ENCODE data around the gene IL34. TPM values are rescaled to one million over a fixed set of nuclear protein-coding genes. Genes with fewer than 3 reads are reported as not detected.

IL34 gene
- total RNA-seq, 2 experiments from 2014 or later = not detected

DNA sequence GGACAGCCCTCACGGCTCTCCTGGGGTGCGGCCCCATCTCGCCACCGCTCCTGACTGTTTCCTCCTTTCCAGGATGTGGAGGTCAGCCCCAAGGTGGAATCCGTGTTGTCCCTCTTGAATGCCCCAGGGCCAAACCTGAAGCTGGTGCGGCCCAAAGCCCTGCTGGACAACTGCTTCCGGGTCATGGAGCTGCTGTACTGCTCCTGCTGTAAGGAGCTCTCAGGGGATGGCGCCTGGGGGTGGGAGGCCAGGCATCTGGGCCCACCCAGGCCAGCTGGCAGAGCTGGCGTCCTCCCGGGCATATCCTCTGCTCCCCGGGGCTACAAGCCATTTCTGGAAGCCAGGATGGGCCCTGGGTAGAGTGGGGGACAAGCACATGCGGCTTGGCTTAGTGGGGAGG lies 13.2 kb downstream of the IL34 start:
- no TSS peak for BruUV-seq (replicated peaks)
- ChIA-PET CTCF (ENCODE audit: unreplicated experiment) (no interaction called here), POLR2A (no interaction called here)
- Histone ChIP-seq H3K4me2 (ENCODE audit: low read length) (no peak overlapping the region), H2AFZ (ENCODE audit: low read length) (no peak overlapping the region), H3K27ac (ENCODE audit: low read depth, low read length, poor library complexity, severe bottlenecking) (no peak overlapping the region), H3K4me1 (ENCODE audit: insufficient read depth, low read length, poor library complexity, severe bottlenecking) (no peaks in the 10 kb centered on the region), H3K4me3 (ENCODE audit: low read depth, low read length, poor library complexity, severe bottlenecking) (no peak overlapping the region), H3K9me3 (ENCODE audit: low read length) (no peaks in the 10 kb centered on the region), H3K9me2 (ENCODE audit: insufficient read depth, low read length) (no peaks in the 10 kb centered on the region), H3K79me2 (ENCODE audit: insufficient read depth, low read depth, low read length) (no peaks in the 10 kb centered on the region), H4K20me1 (ENCODE audit: insufficient read depth, low read length) (no peaks in the 10 kb centered on the region), H3K36me3 (ENCODE audit: insufficient read depth, low read length) (no peaks in the 10 kb centered on the region)
- intact Hi-C loops (cut with micrococcal nuclease; ENCODE audit: unreplicated experiment) = no loop called here
- no peak for DNase-seq (ENCODE audit: low spot score)
- TF ChIP-seq, protein P1, sequence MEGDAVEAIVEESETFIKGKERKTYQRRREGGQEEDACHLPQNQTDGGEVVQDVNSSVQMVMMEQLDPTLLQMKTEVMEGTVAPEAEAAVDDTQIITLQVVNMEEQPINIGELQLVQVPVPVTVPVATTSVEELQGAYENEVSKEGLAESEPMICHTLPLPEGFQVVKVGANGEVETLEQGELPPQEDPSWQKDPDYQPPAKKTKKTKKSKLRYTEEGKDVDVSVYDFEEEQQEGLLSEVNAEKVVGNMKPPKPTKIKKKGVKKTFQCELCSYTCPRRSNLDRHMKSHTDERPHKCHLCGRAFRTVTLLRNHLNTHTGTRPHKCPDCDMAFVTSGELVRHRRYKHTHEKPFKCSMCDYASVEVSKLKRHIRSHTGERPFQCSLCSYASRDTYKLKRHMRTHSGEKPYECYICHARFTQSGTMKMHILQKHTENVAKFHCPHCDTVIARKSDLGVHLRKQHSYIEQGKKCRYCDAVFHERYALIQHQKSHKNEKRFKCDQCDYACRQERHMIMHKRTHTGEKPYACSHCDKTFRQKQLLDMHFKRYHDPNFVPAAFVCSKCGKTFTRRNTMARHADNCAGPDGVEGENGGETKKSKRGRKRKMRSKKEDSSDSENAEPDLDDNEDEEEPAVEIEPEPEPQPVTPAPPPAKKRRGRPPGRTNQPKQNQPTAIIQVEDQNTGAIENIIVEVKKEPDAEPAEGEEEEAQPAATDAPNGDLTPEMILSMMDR (conservative IDR thresholded peaks at IDR 0.05; ENCODE audit: low read length) = no peak
- no peak for TF ChIP-seq EZH2phosphoT487 (IDR thresholded peaks at IDR 0.05; ENCODE audit: borderline replicate concordance, low read depth, low read length)

DNA sequence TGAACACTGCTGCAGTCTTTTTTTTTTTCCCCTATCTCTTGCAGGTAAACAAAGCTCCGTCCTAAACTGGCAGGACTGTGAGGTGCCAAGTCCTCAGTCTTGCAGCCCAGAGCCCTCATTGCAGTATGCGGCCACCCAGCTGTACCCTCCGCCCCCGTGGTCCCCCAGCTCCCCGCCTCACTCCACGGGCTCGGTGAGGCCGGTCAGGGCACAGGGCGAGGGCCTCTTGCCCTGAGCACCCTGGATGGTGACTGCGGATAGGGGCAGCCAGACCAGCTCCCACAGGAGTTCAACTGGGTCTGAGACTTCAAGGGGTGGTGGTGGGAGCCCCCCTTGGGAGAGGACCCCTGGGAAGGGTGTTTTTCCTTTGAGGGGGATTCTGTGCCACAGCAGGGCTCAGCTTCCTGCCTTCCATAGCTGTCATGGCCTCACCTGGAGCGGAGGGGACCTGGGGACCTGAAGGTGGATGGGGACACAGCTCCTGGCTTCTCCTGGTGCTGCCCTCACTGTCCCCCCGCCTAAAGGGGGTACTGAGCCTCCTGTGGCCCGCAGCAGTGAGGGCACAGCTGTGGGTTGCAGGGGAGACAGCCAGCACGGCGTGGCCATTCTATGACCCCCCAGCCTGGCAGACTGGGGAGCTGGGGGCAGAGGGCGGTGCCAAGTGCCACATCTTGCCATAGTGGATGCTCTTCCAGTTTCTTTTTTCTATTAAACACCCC lies 13.8 kb downstream of the IL34 start:
- DNase-seq (ENCODE audit: low spot score) = no peak
- intact Hi-C loops (cut with micrococcal nuclease; ENCODE audit: unreplicated experiment) = no loop called here
- no peaks in the 10 kb centered on the region for H4K20me1 ChIP-seq (ENCODE audit: insufficient read depth, low read length)
- CTCF ChIA-PET (ENCODE audit: unreplicated experiment) = no interaction called here
- H3K4me2 ChIP-seq (ENCODE audit: low read length) = no peak overlapping the region
- no peak overlapping the region for H3K27ac ChIP-seq (ENCODE audit: low read depth, low read length, poor library complexity, severe bottlenecking)
- H3K9me2 ChIP-seq (ENCODE audit: insufficient read depth, low read length) = no peaks in the 10 kb centered on the region
- no peak overlapping the region for H3K4me3 ChIP-seq (ENCODE audit: low read depth, low read length, poor library complexity, severe bottlenecking)
- no peaks in the 10 kb centered on the region for H3K79me2 ChIP-seq (ENCODE audit: insufficient read depth, low read depth, low read length)
- POLR2A ChIA-PET = no interaction called here
- H3K36me3 ChIP-seq (ENCODE audit: insufficient read depth, low read length) = no peaks in the 10 kb centered on the region
- no peak for TF ChIP-seq EZH2phosphoT487 (IDR thresholded peaks at IDR 0.05; ENCODE audit: borderline replicate concordance, low read depth, low read length)
- TF ChIP-seq, protein P1 (conservative IDR thresholded peaks at IDR 0.05; ENCODE audit: low read length) = no peak
- no TSS peak for BruUV-seq (replicated peaks)
- no peaks in the 10 kb centered on the region for H3K4me1 ChIP-seq (ENCODE audit: insufficient read depth, low read length, poor library complexity, severe bottlenecking)
- no peaks in the 10 kb centered on the region for H3K9me3 ChIP-seq (ENCODE audit: low read length)
- no peak overlapping the region for H2AFZ ChIP-seq (ENCODE audit: low read length)

DNA sequence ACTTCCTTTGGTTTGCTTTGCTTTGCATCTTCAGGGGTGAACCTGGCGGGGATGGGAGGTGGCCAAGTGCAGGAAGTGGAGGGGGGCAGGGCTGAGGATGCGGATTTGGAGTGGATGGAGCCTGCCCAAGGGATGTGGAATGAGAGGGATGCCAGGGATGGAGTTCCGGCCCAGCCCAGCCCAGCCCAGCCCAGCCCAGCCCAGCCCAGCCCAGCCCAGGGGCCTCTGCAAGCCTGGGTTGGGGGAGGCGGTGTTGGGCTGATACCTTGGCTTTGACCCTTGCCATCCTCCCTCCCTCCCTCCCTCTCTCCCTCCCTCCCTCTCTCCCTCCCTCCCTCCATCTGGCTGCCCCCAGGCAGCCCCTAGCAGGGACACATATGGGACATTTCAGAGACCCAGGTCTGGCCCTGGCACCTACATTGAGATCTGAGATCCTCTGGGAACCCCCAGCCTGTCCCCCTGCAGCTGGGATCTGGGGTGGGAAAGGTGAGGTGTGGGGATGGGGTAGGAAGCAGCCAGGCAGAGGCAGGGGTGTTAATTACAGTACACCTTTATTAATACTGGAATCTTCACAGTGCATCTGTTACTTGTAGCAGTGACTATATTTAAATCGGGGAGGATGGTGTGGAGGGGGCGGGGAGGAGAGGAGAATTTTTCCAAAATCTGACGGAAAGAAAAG lies 14.5 kb downstream of the IL34 start:
- Histone ChIP-seq H3K4me2 (ENCODE audit: low read length) (no peak overlapping the region), H2AFZ (ENCODE audit: low read length) (no peak overlapping the region), H3K9me2 (ENCODE audit: insufficient read depth, low read length) (no peaks in the 10 kb centered on the region), H3K27ac (ENCODE audit: low read depth, low read length, poor library complexity, severe bottlenecking) (no peak overlapping the region), H3K79me2 (ENCODE audit: insufficient read depth, low read depth, low read length) (no peaks in the 10 kb centered on the region), H3K9me3 (ENCODE audit: low read length) (no peaks in the 10 kb centered on the region), H3K4me3 (ENCODE audit: low read depth, low read length, poor library complexity, severe bottlenecking) (no peak overlapping the region), H3K36me3 (ENCODE audit: insufficient read depth, low read length) (no peaks in the 10 kb centered on the region), H3K4me1 (ENCODE audit: insufficient read depth, low read length, poor library complexity, severe bottlenecking) (no peaks in the 10 kb centered on the region), H4K20me1 (ENCODE audit: insufficient read depth, low read length) (no peaks in the 10 kb centered on the region)
- DNase-seq (ENCODE audit: low spot score) = no peak
- intact Hi-C loops (cut with micrococcal nuclease; ENCODE audit: unreplicated experiment) = no loop called here
- ChIA-PET POLR2A (no interaction called here), CTCF (ENCODE audit: unreplicated experiment) (no interaction called here)
- BruUV-seq (replicated peaks) = no TSS peak
- TF ChIP-seq EZH2phosphoT487 (IDR thresholded peaks at IDR 0.05; ENCODE audit: borderline replicate concordance, low read depth, low read length) = no peak
- TF ChIP-seq, protein P1 (conservative IDR thresholded peaks at IDR 0.05; ENCODE audit: low read length) = no peak

Data from OCI-LY7 (cell line).